Naive thymus-derived CD8-positive, alpha-beta T cell (primary cell): ENCODE results near the gene GORASP2. TPM values are rescaled to one million over a fixed set of nuclear protein-coding genes. Genes with fewer than 3 reads are reported as not detected.

Experiments used
- ATAC-seq, 2 donors: fragments of 150-1000 bp; cut with Tn5 transposase in 1 of 2; sonication (Bioruptor Pico), chemical (Tn5 transposase) in 1 of 2; 1 replicate in 1 of 2; 2 replicates in 1 of 2; pipeline ENCODE4 v1.10.0; 2021; ENCODE audit warnings: mild to moderate bottlenecking in 2 of 2, moderate library complexity in 2 of 2
- POLR2A ChIA-PET: fragments of 350-600 bp; sonication (Branson Sonifier 250); formaldehyde crosslinking; loops from one replicate; lab custom pipeline; 2021; ENCODE audit warnings: antibody characterized with exemption; lab: Charles Lee
- DNase-seq, 10 donors: peaks; one replicate each; pipeline versions ENCODE4 v3.0.0 to v3.0.0-alpha.2; 2020 to 2022
- H3K27ac Mint-ChIP-seq, 10 donors: one replicate each; pipeline ENCODE4 v1.8.0; 2020 to 2022; ENCODE audit warnings: mild to moderate bottlenecking in 10 of 10, mixed read lengths in 10 of 10, moderate library complexity in 4 of 10, inconsistent platforms in 1 of 10
- H3K27me3 Mint-ChIP-seq, 5 donors: one replicate each; pipeline ENCODE4 v1.8.0; 2021 to 2022; ENCODE audit warnings: mixed read lengths in 5 of 5
- H3K36me3 Mint-ChIP-seq, 3 donors: one replicate each; pipeline ENCODE4 v1.8.0; 2020 to 2022; ENCODE audit warnings: mixed read lengths in 3 of 3, mild to moderate bottlenecking in 2 of 3, inconsistent platforms in 1 of 3
- H3K4me1 Mint-ChIP-seq, 4 donors: one replicate each; pipeline ENCODE4 v1.8.0; 2021 to 2022; ENCODE audit warnings: mixed read lengths in 4 of 4
- H3K4me3 Mint-ChIP-seq, 10 donors: one replicate each; pipeline ENCODE4 v1.8.0; 2020 to 2022; ENCODE audit warnings: mild to moderate bottlenecking in 10 of 10, mixed read lengths in 10 of 10, moderate library complexity in 6 of 10, inconsistent platforms in 1 of 10
- H3K9me3 Mint-ChIP-seq, 9 donors: one replicate each; pipeline ENCODE4 v1.8.0; 2020 to 2022; ENCODE audit warnings: mixed read lengths in 9 of 9, mild to moderate bottlenecking in 3 of 9, inconsistent platforms in 1 of 9, moderate library complexity in 1 of 9
- polyA plus RNA-seq, 3 donors: library from polyadenylated mRNA; unstranded; fragments of 300-500 nt; fragmentation: Illumina TruSeq; gene quantifications; one replicate each; pipeline ENCODE4 v1.2.3, GENCODE V29; 2021
- total RNA-seq, 8 experiments: library from RNA in 2 of 8; stranded (reverse) in 2 of 8; gene quantifications; one replicate each; pipeline ENCODE4 v1.2.3 and lab custom pipeline; 2021 to 2026

Gene GORASP2
- total RNA-seq (10 to 100 TPM; 66.0 to 74.7 TPM), polyA plus RNA-seq (10 to 100 TPM; 70.1 to 91.9 (median 89.2) TPM), total RNA-seq (lab: John Stamatoyannopoulos, UW) (38.0 to 87.9 (median 63.4) reads per million in 6 experiments)

GRCh38 chr2:170928824-170929685, at the start of gene GORASP2:
TSS of gene GORASP2 (plus strand) at chr2:170929253. CDS start at chr2:170929341, 88 bp downstream.
- H3K27ac Mint-ChIP-seq = peak within 1 kb of the TSS; percentile 93 to 99 (median 95)
- H3K4me1 Mint-ChIP-seq = peaks cover 15 to 47% (median 43%) of the 10 kb centered on the region in 4 donors
- POLR2A ChIA-PET = interaction anchor here (0.6 to 4.0 kb wide), 13 partner anchors 8 to 1627 kb away, joined by 3 to 41 read pairs (median 4); partner anchors contain the start of genes DCAF17, METTL8, PDK1 and TLK1
- H3K9me3 Mint-ChIP-seq = no peaks in the 10 kb centered on the region
- DNase-seq = peak; percentile 94 to 99 (median 98)
- peak; percentile 90 to 91 for ATAC-seq
- H3K36me3 Mint-ChIP-seq = peaks cover 0 to 11% (median 3%) of the 10 kb centered on the region in 3 donors
- H3K4me3 Mint-ChIP-seq = peak within 1 kb of the TSS; percentile 93 to 99 (median 96)
- no peaks in the 10 kb centered on the region for H3K27me3 Mint-ChIP-seq

- no peak overlapping the region for H3K27ac Mint-ChIP-seq
- no peak for ATAC-seq
- H3K36me3 Mint-ChIP-seq = peaks cover 0 to 2% (median 0%) of the 10 kb centered on the region in 3 donors
- no peaks in the 10 kb centered on the region for H3K9me3 Mint-ChIP-seq
- no peak for DNase-seq
- H3K4me3 Mint-ChIP-seq = no peak overlapping the region
- peaks cover 2 to 10% (median 8%) of the 10 kb centered on the region in 4 donors for H3K4me1 Mint-ChIP-seq
- POLR2A ChIA-PET = interaction anchor here (1.0 kb wide), 1 partner anchor 1059 kb away, joined by 3 read pairs; no protein-coding TSS in a partner anchor
- H3K27me3 Mint-ChIP-seq = peaks cover 5 to 15% (median 9%) of the 10 kb centered on the region in 5 donors
Observed at GRCh38 chr2:170881840-170882239, 47.2 kb upstream of the GORASP2 start.

DNA sequence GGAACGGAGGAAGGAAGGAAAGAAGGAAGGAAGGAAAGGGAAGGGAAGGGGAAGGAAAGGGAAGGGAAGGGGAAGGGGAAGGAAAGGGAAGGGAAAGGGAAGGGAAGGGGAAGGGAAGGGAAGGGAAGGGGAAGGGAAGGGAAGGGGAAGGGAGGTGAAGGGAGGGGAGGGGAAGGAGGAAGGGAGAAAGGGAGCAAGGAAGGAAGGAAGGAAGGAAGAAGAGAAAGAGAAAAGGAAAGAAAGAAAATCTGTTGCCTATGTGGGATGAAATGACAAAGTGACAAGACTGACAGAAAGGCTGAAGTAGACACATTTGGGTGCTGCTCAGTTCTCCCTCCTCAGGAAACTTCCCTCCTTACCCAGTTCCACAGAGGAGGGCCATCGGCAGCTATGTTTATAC, 46.3 kb upstream of the GORASP2 start:
- DNase-seq = no peak
- H3K4me3 Mint-ChIP-seq = no peak overlapping the region
- ATAC-seq = no peak
- H3K36me3 Mint-ChIP-seq = peaks cover 0 to 2% (median 0%) of the 10 kb centered on the region in 3 donors
- POLR2A ChIA-PET = interaction anchor here (1.0 kb wide), 1 partner anchor 1058 kb away, joined by 3 read pairs; no protein-coding TSS in a partner anchor
- H3K4me1 Mint-ChIP-seq = peaks cover 2 to 10% (median 8%) of the 10 kb centered on the region in 4 donors
- H3K9me3 Mint-ChIP-seq = no peaks in the 10 kb centered on the region
- no peak overlapping the region for H3K27ac Mint-ChIP-seq
- peaks cover 5 to 15% (median 9%) of the 10 kb centered on the region in 5 donors for H3K27me3 Mint-ChIP-seq

GRCh38 chr2:170883683-170884082, 45.4 kb upstream of the GORASP2 start:
- Mint-ChIP-seq H3K27ac (no peak overlapping the region), H3K27me3 (peaks cover 5 to 15% (median 11%) of the 10 kb centered on the region in 5 donors), H3K4me3 (no peak overlapping the region), H3K4me1 (peaks cover 0 to 1% (median under 1%) of the 10 kb centered on the region in 4 donors), H3K36me3 (peaks cover 0 to 2% (median 0%) of the 10 kb centered on the region in 3 donors), H3K9me3 (no peaks in the 10 kb centered on the region)
- ATAC-seq (no peak), DNase-seq (no peak)
- POLR2A ChIA-PET = no interaction called here

GRCh38 chr2:170885130-170885791, 43.8 kb upstream of the GORASP2 start:
- Mint-ChIP-seq H3K27ac (peak overlapping the region in 1 of 10 donors; percentile 24), H3K9me3 (no peaks in the 10 kb centered on the region), H3K4me3 (no peak overlapping the region), H3K4me1 (no peaks in the 10 kb centered on the region), H3K36me3 (peaks cover 0 to 2% (median 0%) of the 10 kb centered on the region in 3 donors), H3K27me3 (peaks cover 5 to 19% (median 15%) of the 10 kb centered on the region in 5 donors)
- POLR2A ChIA-PET = no interaction called here
- ATAC-seq (no peak), DNase-seq (no peak)

DNA sequence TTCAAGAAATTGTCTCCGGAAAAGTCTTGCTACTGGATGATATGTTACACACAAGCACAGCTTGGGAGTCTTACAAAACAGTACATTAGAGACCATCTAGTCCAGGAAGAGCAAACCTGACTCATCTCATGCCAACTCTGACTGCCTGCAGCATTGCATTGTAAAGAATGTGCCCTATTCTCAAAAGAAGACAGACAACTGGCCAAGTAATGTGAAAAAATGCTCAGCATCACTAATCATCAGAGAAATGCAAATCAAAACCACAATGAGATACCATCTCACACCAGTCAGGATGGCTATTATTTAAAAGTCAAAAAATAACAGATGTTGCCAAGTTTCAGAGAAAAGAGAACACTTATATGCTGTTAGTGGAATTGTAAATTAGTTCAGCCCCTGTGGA, 42.7 kb upstream of the GORASP2 start:
- ATAC-seq (no peak), DNase-seq (no peak)
- POLR2A ChIA-PET = no interaction called here
- Mint-ChIP-seq H3K4me1 (no peaks in the 10 kb centered on the region), H3K36me3 (peaks cover 0 to 2% (median 0%) of the 10 kb centered on the region in 3 donors), H3K9me3 (no peaks in the 10 kb centered on the region), H3K27me3 (peaks cover 5 to 19% (median 15%) of the 10 kb centered on the region in 5 donors), H3K4me3 (no peak overlapping the region), H3K27ac (no peak overlapping the region)

DNA sequence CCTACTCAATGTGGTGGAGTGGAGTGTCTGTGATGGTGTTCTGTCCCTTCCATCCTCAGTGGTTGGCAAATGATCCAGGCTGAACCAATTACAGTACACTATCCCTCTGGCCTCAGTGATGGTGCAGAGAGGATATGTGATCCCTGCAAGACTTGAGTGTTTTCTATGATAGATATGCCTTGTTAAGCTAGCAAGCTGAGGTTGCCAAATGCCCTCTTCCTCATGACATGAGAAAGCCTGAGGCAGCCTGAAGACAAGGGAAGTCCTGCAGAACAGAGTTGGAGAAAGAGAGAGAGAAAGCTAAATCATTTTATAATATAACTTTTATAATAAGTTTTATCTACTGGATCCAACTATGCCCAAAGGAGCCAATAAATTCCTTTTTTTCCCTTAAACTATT, 41.6 kb upstream of the GORASP2 start:
- Mint-ChIP-seq H3K36me3 (peaks cover 0 to 2% (median 0%) of the 10 kb centered on the region in 3 donors), H3K4me3 (no peak overlapping the region)

GRCh38 chr2:170887896-170888295, 41.2 kb upstream of the GORASP2 start:
- POLR2A ChIA-PET = no interaction called here
- Mint-ChIP-seq H3K9me3 (no peaks in the 10 kb centered on the region), H3K36me3 (peaks cover 0 to 2% (median 0%) of the 10 kb centered on the region in 3 donors)

More for the DNA sequence above, 41.6 kb upstream of the GORASP2 start:
- ATAC-seq = no peak
- POLR2A ChIA-PET = no interaction called here
- Mint-ChIP-seq H3K9me3 (no peaks in the 10 kb centered on the region), H3K27me3 (peaks cover 5 to 19% (median 13%) of the 10 kb centered on the region in 5 donors), H3K27ac (no peak overlapping the region), H3K4me1 (no peaks in the 10 kb centered on the region)
- no peak for DNase-seq

DNA sequence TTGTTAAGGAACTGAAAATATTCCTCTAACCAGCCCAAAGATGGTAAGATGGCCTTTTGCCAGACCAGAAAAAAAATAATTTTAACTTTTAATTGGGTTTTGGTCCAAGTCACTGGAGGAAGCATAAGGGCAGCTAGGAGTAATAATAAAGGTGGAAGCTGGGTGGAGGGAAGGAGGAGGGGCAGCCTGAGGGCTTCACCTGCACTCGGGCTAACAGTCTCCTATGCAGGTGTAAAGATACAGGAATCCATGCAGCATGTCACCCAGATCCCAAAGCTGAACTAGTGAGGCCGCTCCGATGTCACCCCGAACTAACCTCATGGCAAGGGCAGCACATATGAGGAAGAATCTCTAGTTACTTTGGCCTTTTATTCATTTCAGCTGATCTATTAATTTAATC, 37.2 kb upstream of the GORASP2 start:
- no peak for ATAC-seq
- Mint-ChIP-seq H3K27ac (no peak overlapping the region), H3K4me3 (no peak overlapping the region), H3K27me3 (peaks cover 0 to 12% (median 10%) of the 10 kb centered on the region in 5 donors), H3K4me1 (no peaks in the 10 kb centered on the region), H3K9me3 (no peaks in the 10 kb centered on the region), H3K36me3 (no peaks in the 10 kb centered on the region)
- no peak for DNase-seq
- POLR2A ChIA-PET = no interaction called here

More at GRCh38 chr2:170887896-170888295, 41.2 kb upstream of the GORASP2 start:
- Mint-ChIP-seq H3K4me3 (no peak overlapping the region), H3K27me3 (peaks cover 5 to 19% (median 12%) of the 10 kb centered on the region in 5 donors), H3K4me1 (no peaks in the 10 kb centered on the region), H3K27ac (no peak overlapping the region)
- ATAC-seq (no peak), DNase-seq (no peak)

- Mint-ChIP-seq H3K27ac (no peak overlapping the region), H3K4me3 (no peak overlapping the region), H3K27me3 (peaks cover 0 to 14% (median 10%) of the 10 kb centered on the region in 5 donors), H3K4me1 (no peaks in the 10 kb centered on the region), H3K9me3 (no peaks in the 10 kb centered on the region), H3K36me3 (no peaks in the 10 kb centered on the region)
- POLR2A ChIA-PET = no interaction called here
- ATAC-seq (no peak), DNase-seq (no peak)
Observed at GRCh38 chr2:170892391-170892951, 36.6 kb upstream of the GORASP2 start.

GRCh38 chr2:170895023-170895757, 33.9 kb upstream of the GORASP2 start:
- Mint-ChIP-seq H3K4me1 (no peaks in the 10 kb centered on the region), H3K27me3 (peaks cover 0 to 22% (median 12%) of the 10 kb centered on the region in 5 donors), H3K9me3 (no peaks in the 10 kb centered on the region), H3K4me3 (no peak overlapping the region), H3K27ac (no peak overlapping the region), H3K36me3 (no peaks in the 10 kb centered on the region)
- ATAC-seq (no peak), DNase-seq (no peak)
- POLR2A ChIA-PET = no interaction called here

DNA sequence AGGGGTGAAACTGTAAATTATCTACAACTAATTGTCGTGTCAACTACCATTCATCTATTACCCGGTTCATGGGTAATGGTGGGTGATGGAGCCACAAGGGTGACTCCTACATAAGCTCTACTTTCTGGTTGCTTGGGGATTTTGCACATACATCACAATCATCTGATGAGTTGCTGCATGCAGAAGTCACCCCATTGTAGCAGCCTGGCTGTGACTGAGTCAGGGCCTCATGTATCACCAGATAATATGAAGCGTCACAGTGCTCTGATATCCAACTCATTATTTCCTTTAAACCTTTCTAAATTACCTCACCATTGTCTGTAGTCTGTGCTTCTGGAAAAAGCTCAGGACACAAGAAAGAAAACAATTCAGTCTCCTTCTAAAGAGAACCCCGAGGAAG, 32.4 kb upstream of the GORASP2 start:
- Mint-ChIP-seq H3K4me3 (no peak overlapping the region), H3K4me1 (no peaks in the 10 kb centered on the region), H3K36me3 (no peaks in the 10 kb centered on the region), H3K27me3 (peaks cover 0 to 22% (median 12%) of the 10 kb centered on the region in 5 donors), H3K9me3 (no peaks in the 10 kb centered on the region), H3K27ac (no peak overlapping the region)
- no peak for DNase-seq
- no peak for ATAC-seq
- POLR2A ChIA-PET = no interaction called here
